ENCODE results near the gene DNPH1.

Gene DNPH1, protein sequence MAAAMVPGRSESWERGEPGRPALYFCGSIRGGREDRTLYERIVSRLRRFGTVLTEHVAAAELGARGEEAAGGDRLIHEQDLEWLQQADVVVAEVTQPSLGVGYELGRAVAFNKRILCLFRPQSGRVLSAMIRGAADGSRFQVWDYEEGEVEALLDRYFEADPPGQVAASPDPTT

DNA sequence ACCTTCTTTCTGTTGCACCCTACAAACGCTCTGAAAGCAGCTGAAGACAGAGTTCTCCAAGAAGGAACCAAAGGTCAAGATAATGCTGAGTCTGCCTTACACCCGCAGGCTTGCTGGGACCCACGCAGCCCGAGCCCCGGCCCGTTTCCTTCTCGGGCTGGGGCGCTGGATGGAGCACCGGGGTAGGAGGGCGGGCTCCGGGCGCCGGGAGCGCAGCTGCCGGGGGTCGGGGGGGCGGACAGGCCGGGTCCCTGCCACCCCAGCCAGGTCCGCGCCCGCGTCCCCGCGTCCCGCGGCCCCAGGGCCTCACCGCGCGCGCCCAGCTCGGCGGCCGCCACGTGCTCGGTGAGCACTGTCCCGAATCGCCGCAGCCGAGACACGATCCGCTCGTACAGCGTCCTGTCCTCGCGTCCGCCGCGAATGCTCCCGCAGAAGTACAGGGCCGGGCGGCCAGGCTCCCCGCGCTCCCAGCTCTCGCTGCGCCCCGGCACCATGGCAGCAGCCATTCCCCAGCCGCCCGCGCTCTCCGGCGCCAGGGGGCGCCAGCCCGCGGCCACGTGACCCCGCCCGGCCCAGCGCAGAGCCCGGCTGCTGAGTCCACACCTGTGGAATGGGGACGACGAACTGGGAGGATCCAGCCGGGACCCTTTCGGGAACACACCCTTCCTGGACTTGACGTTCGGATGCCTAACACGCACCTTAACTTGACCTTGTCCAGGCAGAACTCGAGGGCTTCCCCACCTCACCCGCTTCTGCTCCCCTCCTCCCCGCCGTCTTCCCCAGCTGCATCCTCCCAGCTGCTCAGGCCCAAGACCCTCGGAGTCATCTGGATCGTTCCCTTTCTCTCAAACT, at the start of gene DNPH1:
Gene DNPH1 (minus strand): TSS at position 531 of the 852 bp plus-strand sequence. CDS start 25 bp downstream, at position 506.
- no peak for FAIRE-seq

DNA sequence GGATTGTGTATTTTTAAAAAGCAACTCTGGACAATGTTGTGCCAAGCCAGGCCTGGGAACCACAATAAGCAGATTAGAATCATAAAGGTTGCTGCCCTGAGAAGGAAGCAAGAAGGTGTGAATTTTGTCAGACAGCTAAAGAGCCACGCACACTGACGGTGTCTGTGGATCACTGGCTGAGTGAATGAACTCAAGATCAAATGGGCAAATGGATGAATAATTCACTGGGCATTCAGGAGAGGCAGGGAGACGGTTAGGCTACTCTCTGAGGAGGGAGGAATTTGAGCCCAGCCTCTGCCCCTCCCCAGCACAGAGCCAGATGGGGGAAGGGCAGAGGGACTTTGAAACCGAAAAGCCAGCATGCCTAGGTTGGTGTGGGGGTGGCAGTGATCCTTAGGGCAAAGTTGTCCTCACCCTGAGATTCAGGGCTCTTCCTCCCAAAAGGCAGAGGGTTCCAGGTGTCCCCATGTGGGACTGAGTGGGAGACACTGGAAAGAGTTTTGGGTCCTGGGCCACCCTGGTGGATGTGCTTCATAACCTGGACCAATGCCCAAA, 49.3 kb upstream of the DNPH1 start:
- no peak for FAIRE-seq

DNA sequence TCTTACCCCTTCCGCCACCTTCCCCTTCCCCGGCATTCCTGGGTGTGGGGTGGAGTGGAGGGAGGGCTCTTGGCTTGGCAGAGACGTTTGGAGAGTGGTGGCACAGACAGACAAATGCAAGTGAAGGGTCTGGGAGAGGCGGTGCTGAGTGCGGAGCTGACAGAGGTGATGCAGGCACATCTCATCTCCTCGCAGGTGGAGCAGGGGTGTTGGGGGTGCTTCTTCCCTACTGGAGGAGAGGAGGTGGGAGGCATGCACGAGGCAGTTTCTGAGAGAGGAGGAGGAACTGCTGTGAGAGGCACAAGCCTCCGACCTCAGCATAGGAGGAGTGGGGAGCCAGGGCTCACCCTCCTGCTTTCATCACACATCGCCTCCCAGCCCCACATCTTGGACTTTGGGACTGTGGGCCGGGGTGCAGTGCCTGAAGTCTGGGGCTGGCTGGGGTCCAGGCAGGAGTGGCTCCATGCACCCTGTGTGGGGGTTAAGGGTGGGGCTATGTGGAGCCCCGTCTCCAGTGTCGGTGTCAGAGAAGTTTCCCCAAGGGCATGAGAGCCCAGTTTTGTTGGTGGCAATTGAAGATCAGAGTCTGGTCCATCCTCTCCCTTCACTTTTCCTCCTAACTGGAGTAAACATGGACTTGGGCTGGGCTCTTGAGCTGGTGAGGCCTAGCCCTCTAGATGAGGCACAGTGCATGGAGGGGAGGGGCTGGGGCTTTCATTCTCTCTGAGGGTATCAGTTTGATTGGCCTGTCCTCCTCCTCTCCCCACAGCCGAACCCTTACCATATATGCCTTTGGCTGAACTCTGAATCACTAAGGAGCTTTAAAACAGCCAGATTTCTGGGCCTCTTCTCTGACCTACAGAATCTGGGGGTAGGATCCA, 48.6 kb upstream of the DNPH1 start:
- FAIRE-seq, result no peak

DNA sequence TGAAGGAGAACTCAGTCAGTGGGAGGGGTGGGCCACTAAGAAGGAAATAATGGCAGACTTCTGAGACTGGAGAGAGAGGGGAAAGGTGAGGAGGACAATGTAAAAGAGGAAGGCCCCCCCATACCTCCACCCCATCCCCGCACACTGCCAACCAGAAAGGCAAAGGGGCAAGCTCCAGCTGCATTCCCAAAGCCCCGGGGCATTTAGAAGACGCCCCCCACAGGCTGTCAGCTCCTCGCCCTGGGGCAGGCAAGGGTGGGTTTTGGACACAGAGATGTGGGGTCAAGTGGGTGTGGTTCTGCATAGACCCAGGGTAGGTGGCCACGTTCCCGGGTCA, 48.0 kb upstream of the DNPH1 start:
- FAIRE-seq, result no peak

DNA sequence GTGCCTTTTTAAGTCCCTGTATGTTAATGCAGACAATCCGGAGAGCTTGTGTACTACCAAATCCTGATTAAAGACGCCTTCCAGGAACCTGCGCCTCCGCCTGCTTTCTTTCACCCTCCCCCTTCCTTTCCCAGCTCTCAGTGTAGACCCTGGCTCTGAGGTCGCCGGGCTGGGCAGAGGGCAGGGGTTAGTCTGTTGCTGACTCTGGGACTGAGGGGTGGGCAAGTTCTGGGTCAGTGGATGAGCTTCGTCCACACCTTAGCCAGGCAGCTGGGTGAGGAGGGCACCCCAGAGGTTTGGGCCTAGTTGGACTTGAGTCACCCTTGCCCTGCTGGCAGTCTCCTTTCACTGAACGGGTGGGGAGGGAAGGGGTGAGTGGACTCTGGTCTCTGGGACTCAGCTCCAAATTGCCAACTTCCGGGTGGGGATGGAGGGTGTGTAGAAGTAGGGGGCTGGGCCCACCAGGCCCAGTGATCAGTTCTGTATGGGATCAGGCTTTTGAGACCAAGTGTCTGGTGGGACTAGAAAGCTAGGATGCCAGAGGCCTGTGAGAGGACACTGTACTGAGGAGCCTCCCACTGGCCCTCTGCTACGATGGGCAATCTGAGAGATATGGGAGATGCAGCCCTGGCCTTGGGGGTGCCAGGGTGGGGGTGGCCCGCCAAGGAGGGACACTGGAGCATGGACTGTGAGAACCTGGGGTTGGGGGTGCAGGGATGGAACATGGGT, 47.5 kb upstream of the DNPH1 start:
- FAIRE-seq, result no peak

DNA sequence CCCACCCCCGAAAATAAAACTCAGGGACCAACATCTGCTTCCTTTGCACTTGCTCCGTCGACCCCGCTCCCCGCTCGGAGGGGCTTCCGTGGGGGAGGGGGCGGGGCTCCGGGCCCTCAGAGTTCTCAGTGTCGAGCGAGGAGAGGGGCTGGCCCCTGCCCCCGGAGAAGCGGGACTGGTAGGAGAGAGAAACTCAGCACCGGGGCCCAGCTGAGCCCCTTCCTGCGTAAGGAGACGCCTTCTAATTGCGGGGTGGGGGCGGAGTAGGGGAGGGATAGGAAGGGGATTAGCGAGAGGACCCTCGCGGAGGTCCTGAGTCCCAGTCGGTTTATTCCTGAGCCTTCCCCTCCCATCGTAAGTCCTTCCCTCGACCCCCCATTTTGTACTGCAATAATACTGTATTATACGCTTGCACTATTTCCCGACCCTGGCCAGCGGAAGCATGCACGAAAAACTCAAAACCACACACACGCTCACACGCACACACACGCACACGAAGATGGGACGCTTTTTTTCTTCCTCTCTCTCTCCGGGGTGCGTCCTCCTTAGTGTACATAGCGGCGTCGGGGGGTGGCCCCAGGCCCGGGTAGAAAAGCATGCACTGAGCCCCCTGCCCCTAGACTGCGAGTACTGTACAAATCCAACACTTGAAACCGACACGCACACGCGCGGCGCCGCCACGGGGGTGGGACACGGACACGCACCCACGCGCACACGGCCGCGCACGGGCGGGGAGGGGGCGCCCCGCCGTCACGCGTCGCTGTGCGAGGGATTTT, 46.7 kb upstream of the DNPH1 start:
- FAIRE-seq, result no peak

DNA sequence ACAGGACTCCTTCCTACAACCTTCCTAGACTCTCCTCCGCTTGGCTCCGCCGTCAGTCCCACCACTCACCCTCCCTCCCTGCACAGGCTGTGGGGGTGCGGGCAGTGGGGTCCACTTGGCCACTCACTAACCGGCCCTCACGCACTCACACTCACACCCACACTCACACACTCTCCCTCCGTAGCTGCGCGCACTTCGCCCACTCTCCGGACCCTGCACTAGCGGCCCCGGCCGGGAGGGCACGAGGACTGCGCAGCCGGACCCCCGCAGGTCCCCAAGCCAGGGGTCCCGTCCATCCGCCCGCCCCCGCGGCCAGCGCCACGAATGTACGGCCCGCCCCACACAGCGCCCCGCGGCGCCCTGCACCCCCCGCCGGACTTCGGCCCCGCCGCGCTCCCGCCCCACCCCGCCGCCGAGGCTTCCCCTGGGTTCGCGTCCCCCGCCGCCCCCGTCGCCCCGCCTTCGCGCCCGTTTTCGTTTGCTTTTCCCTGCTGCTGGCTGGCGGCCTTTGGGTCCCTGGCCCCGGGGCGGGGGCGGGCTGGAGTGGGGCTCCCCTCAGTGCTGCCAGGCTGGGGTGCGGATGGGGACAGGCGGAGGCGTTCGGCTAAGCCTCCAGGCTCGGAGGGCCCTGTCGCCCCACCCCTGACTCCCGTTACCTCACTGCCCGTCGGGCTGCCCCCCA, 45.8 kb upstream of the DNPH1 start:
- no peak for FAIRE-seq

DNA sequence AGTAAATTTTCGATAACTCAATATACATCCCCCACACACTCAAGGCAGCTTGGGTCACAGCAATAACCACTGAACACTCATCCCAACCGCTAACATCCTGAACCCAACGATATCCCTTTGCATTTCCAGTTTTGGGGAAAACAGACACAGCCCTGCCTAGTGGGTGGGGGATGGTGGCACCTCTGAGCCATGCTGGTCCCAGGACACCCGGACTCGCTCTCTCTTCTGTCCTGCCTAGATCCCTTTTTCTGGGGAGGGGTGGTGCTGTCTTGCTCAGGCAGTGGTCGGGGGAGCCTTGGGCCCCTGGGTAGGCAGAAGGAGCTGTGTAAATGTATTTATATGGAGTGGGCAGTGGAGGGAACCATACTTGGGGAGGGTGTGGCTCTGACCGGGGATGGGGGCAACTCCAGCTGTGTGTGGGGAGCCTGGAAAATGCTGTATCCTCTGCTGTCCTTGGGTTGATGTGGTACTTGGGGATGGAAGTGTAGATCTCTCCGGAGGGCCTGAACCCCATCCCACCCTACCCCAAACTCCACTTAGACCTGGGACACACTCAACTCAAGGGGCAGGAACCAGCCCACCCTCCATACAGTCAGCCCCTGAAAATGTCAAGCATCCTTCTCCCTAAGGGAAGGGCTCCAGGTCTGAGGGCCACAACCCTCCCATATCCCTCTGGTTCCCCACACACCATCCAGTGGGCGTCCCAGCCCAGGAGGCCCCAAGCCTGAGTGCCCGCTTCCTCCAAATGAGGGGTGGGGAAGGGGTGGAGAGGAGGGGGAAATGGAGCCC, 45.0 kb upstream of the DNPH1 start:
- FAIRE-seq, result no peak

DNA sequence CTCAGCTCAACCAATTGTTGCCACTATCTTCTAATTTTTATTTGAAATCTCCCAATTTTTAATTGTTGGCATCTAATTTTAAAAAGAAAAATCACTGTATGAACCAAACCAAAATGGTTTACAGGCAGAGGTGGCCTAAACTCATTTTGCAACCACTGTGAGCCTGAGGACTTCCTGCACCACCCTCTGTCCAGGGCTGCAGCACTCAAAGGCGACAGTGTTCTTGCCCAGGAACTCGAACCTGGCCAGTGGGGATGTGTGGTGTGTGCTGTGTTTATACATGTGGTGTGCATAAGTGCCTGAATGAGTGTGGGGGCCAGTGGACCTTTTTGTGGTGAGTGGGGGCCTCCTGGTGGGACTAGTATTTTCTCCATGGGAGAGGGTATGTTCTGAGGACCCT, 44.4 kb upstream of the DNPH1 start:
- FAIRE-seq, result no peak

DNA sequence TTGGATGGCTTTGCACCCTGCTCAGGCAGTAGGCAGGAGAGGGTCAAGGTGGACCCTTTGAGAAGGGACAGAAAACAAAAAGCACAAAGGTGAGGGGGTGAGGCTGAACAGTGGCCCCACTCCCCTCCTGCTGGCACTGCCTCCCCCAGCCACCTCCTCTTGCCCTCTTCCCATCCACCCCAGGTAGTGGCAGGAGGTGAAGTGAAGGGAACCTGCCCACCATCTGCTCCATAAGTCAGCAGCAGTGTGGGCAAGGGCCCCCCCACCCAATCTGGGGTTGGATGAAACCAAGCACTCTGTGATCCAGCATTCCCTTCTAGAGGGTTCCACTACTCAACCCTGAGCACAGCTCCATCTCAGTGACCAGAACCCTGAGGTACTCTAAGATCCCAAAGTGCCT, 42.7 kb upstream of the DNPH1 start:
- no peak for FAIRE-seq

DNA sequence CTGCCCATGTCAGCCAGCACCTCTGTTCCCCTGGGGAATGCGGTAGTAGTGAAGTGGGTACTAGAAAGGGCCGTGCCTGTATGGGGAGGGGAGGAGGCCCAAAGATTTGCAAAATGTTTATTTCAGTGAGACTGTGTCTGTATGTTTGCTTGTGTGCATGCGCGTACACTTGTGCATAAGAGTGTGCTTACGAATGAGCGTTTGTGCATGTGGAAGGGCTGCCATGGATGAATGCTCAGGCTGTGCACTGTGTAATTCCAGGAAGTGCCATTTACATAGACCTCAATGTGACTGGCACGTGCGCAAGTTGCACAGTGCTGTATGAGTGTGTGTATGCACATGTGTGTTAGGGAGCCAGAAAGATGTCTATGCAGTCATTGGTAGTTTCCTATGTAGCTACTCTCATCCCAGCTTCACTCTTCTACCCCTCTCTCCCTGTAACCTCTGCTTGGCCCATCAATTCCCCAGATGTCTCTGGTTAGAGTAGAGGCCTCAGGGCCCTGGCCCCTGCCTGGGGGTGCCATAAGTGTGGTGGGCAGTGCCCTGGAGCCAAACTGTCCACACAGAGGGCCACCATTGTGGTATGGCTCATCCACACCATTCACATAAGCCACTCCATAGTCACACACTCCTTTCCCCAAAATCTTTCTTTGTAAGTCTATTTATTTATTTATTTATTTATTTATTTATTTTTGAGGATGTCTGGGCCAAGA, 42.0 kb upstream of the DNPH1 start:
- no peak for FAIRE-seq

DNA sequence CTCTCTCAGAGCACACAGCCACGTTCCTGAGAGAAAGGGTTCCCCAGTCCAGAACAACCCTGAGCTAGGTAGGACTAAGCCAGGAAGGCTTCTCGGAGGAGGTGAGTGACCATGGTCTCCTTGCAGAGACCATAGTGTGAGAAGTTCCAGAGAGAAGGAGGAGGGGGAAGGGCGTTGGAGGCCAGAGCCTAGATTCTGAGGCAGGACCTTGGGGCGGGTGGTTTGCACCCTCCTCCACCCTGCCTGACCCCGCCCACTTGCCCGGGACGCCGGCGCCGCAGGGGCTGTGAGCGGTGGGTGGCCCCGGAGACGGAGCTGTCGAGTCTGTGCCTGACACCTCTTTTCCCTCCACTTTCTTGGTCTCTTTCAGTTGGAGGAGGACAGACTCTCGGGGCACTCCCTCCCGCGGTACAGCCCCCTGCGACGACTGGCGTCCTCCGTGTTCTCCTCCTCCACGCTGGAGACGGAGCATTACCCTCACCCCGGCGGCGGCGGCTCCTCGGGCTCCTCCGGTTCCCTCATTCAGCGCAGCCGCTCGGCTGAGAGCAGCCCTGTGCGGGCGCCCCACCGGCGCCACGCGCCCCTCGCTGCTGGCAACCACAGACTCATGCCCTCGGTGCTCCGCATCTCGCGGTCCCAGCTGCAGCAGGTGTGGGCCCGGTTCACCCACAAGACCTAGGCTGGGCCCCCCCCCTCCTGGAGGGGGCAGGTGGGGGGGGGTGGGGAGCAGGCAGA, 40.2 kb upstream of the DNPH1 start:
- FAIRE-seq, result no peak

DNA sequence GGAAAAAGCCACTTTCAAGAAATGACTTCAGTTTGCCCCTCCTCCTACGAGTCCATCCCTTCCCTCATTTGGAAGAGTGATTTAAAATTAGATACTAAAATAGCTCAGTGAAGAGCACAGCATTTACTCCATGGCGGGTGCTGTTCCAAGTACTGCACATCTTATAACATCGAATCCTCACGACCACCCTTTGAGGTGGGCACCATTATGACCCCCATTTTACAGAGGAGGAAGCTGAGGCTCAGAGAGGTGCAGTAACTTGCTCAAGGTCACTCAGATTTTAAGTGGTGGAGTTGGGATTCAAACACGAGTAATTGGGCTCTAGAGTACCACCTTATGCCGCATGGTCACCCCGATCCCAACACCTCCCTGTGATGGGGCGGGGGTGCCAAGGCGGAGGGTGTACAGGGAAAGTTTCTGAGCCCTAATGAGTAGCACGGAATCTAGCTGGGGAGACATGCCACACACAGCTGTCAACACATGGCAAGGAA, 39.5 kb upstream of the DNPH1 start:
- FAIRE-seq, result no peak

DNA sequence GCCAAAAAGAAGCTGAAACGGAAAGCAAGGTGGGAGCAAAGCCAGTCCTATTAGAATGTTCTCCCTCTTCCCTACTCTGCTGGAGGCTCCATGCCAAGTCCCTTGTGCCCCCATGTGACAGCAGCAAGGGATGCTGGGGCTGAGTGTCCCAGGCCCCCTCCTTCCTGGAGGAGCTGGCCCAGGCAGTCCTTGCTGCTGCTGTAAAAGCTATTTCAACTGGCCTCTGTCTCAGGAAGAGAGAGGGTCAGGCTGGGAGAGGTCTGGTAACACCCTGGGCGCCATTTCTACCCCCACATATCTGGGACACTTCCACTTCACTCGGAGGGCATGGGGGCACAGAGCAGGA, 39.0 kb upstream of the DNPH1 start:
- FAIRE-seq, result no peak

DNA sequence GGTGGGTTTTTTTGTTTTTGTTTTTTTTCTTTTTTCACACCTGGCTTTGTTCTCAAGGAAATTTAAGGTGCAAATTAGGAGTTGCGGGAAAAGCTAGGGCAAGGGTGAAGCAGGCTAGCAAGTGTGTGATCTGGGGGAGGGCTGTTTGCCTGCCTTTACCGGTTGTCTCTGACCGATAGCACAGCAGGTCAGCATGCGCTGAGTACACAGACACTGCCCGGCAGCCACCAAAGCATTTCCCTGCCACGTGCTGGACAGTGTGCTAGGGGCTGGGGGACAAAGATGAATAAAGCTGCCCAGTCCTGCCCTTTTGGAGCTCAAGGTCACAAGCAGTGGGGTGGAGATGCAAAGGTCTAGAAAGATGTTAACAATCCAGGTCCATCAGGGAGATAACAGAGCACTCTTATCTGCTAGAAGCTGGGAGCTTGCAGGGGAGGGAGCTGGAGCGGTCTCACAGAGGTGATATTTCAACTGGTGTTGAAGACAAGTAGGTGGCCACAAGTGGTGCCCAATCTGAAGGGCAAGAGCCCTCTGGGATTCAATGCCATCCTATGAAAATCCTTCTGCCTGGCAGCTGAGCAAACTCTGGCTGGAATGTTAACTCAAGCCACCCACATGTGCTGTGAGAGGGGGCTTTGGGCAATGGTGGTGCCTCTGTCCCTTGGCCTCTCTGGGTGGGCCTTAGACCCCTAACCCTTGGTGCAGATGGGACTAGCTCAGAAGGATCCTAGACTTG, 38.5 kb upstream of the DNPH1 start:
- FAIRE-seq, result no peak

DNA sequence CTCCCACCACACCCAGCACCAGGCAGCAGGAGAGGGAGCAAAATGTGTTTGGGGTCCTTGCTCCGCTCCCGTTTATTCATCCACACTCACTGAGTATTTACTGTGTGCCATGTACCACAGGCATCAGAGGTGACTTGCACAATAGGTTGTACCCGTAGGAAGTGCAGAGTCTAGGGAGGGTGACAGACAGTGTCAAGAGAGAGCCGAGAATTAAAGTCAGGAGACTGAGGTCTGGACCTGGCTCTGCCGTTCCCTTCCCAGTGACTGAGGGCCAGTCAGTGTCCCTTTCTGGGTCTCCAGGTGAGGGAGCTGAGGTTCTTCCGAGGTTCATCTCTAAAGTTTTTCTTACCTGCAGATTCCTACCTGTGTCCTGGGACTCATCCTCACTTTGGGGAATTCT, 36.3 kb upstream of the DNPH1 start:
- FAIRE-seq, result no peak

DNA sequence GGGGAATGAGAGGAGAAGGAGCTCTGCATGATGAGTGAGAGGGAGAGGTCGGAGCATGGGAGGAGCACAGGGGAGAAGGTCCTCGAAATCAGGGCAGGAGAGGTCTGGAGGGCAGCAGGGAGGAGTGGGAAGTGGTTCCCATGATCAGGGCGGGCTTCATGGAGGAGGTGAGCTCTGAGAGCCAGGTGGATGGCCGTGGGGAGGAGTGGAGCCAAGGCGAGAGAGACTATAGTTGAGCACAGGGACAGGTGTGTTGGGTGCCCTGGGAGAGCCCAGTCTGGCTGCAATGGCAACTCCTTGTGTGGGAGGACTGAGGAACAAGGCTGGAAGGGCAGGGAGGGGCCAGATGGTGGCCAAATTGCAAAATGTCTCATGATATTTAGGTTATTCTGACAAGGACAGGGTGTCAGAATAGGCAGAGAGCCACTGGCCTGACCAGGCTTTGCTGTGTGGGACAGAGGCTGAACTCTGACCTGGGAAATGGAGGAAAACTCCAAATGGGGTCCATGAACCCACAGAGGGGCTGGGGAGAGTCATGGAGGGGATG, 35.4 kb upstream of the DNPH1 start:
- FAIRE-seq, result no peak

All from islet of Langerhans (tissue), 1 donor.